SU-DHL-6 (cell line): ENCODE data around the gene SLC8A1.

Experiments used
- H2AFZ ChIP-seq: fragments of 200-600 bp; sonication (generic); 2 replicates; pipeline ENCODE4 v1.6.1; 2014; ENCODE audit warnings: low read depth, mild to moderate bottlenecking, moderate library complexity, mixed read lengths, antibody characterized with exemption, low read length; ENCODE audit not compliant: severe bottlenecking
- H3F3A ChIP-seq: fragments of 200-600 bp; shearing (Covaris generic); 2 replicates; pipeline ENCODE4 v1.6.0; 2016; ENCODE audit warnings: antibody characterized with exemption, mild to moderate bottlenecking; ENCODE audit not compliant: insufficient read depth
- H3K27ac ChIP-seq: fragments of 200-600 bp; sonication (generic); 2 replicates; pipeline ENCODE4 v1.5.1; 2016; ENCODE audit warnings: low read depth, mild to moderate bottlenecking, low read length, moderate library complexity, mixed read lengths
- H3K27me3 ChIP-seq: fragments of 200-600 bp; sonication (generic), shearing (Covaris generic); 2 replicates; pipeline ENCODE4 v1.6.0; 2014; ENCODE audit warnings: mild to moderate bottlenecking, low read length
- H3K36me3 ChIP-seq: fragments of 200-600 bp; sonication (generic); 2 replicates; pipeline ENCODE4 v1.6.1; 2014; ENCODE audit warnings: mild to moderate bottlenecking, low read length, mixed read lengths
- H3K4me2 ChIP-seq: fragments of 300-600, 200-600 bp; shearing (Covaris generic), sonication (generic); 2 replicates; pipeline ENCODE4 v1.6.0; 2014; ENCODE audit warnings: low read length, low read depth, mild to moderate bottlenecking; ENCODE audit not compliant: poor library complexity, severe bottlenecking
- H3K4me3 ChIP-seq: fragments of 200-600 bp; sonication (generic); 2 replicates; pipeline ENCODE4 v1.5.1; 2014; ENCODE audit warnings: antibody characterized with exemption, low read length, mild to moderate bottlenecking, mixed read lengths; ENCODE audit not compliant: insufficient read depth, poor library complexity, severe bottlenecking
- H3K79me2 ChIP-seq: fragments of 200-600 bp; sonication (generic); 2 replicates; pipeline ENCODE4 v1.6.1; 2014; ENCODE audit warnings: mild to moderate bottlenecking, low read length, moderate library complexity; ENCODE audit not compliant: insufficient read depth
- H3K9ac ChIP-seq: fragments of 200-600 bp; sonication (generic); 2 replicates; pipeline ENCODE4 v1.7.0; 2014; ENCODE audit warnings: mild to moderate bottlenecking, low read length
- H3K9me2 ChIP-seq: fragments of 200-600 bp; sonication (generic); replicated peaks from 2 replicates; pipeline ENCODE4 v1.6.1; 2014; ENCODE audit warnings: low read length; ENCODE audit not compliant: insufficient read depth
- H3K9me3 ChIP-seq: fragments of 200-600 bp; sonication (generic); 2 replicates; pipeline ENCODE4 v1.6.1; 2014; ENCODE audit warnings: low read length, mixed read lengths; ENCODE audit not compliant: insufficient read depth
- H4K20me1 ChIP-seq: fragments of 200-600 bp; sonication (generic); 2 replicates; pipeline ENCODE4 v1.6.1; 2014; ENCODE audit warnings: low read depth, mild to moderate bottlenecking, antibody characterized with exemption, low read length, moderate library complexity, mixed read lengths
- EZH2phosphoT487 ChIP-seq: fragments of 200-600 bp; sonication (generic), shearing (Covaris generic); conservative IDR thresholded peaks from 2 replicates; pipeline ENCODE4 v1.6.1; 2018; ENCODE audit warnings: mild to moderate bottlenecking, antibody characterized with exemption, low read length, moderate library complexity, mixed read lengths
- TF ChIP-seq, protein P1 (sequence below): fragments of 200-600 bp; sonication (generic); IDR thresholded peaks from one replicate; pipeline ENCODE4 v1.5.1; 2017; ENCODE audit warnings: antibody characterized with exemption, mild to moderate bottlenecking, low read length, moderate library complexity; ENCODE audit not compliant: insufficient read depth, poor library complexity, severe bottlenecking

SLC8A1 gene

DNA sequence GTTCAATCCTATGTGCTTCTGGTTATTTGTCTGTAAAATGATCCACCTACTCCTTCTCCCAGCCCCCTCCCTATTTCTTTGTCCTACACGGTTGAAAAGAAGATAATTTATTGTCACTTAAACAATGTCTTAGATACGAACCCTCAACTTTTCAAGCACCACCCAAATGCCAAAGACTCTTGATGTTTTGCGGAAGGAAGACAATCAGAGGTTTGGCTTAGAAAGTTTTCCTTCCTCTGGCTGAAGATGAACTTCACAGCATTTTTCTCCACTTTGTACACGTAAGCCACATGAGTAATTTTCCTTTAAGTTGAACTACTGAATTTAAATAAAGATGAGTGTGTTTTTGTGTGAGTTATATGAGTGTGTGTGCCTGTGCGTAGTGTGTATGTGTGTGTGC lies 25.5 kb upstream of the SLC8A1 start:
- no peaks in the 10 kb centered on the region for H3K79me2 ChIP-seq

DNA sequence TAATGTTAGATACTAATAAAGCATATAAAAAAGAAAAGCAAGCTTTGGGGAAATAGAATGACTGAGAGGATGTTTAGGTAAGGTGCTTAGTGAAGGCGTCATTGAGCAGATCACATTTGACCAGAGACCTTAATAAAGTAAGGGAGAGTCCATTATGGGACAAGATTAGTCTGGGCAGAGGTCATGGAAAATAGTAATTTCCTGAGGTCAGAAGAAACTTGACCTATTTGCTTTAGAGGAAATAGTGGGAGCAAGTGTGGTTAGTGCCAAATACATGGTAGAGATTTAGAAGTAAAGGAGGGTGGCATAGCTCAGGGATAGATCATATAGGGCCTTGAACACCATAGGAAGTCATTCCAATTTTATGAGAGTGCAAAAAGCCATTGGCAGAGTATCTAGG lies 24.5 kb upstream of the SLC8A1 start:
- TF ChIP-seq, protein P1, sequence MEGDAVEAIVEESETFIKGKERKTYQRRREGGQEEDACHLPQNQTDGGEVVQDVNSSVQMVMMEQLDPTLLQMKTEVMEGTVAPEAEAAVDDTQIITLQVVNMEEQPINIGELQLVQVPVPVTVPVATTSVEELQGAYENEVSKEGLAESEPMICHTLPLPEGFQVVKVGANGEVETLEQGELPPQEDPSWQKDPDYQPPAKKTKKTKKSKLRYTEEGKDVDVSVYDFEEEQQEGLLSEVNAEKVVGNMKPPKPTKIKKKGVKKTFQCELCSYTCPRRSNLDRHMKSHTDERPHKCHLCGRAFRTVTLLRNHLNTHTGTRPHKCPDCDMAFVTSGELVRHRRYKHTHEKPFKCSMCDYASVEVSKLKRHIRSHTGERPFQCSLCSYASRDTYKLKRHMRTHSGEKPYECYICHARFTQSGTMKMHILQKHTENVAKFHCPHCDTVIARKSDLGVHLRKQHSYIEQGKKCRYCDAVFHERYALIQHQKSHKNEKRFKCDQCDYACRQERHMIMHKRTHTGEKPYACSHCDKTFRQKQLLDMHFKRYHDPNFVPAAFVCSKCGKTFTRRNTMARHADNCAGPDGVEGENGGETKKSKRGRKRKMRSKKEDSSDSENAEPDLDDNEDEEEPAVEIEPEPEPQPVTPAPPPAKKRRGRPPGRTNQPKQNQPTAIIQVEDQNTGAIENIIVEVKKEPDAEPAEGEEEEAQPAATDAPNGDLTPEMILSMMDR: no peak
- TF ChIP-seq EZH2phosphoT487: no peak
- Histone ChIP-seq H4K20me1 (no peaks in the 10 kb centered on the region), H3K27me3 (no peaks in the 10 kb centered on the region), H3K9me3 (no peaks in the 10 kb centered on the region), H3K79me2 (no peaks in the 10 kb centered on the region), H3F3A (no peaks in the 10 kb centered on the region), H3K9me2 (no peaks in the 10 kb centered on the region), H3K4me2 (no peak overlapping the region), H3K36me3 (no peaks in the 10 kb centered on the region), H3K27ac (no peak overlapping the region), H3K9ac (no peak overlapping the region), H3K4me3 (no peak overlapping the region), H2AFZ (no peak overlapping the region)

More for the DNA sequence above, 25.5 kb upstream of the SLC8A1 start:
- H4K20me1 ChIP-seq: no peaks in the 10 kb centered on the region
- H3K4me3 ChIP-seq: no peak overlapping the region
- H3F3A ChIP-seq: no peaks in the 10 kb centered on the region
- no peak for TF ChIP-seq EZH2phosphoT487
- TF ChIP-seq, protein P1: no peak
- no peaks in the 10 kb centered on the region for H3K36me3 ChIP-seq
- H3K9ac ChIP-seq: no peak overlapping the region
- H3K9me2 ChIP-seq: no peaks in the 10 kb centered on the region
- H3K9me3 ChIP-seq: no peaks in the 10 kb centered on the region
- no peak overlapping the region for H3K4me2 ChIP-seq
- H3K27me3 ChIP-seq: no peaks in the 10 kb centered on the region
- H2AFZ ChIP-seq: no peak overlapping the region
- H3K27ac ChIP-seq: no peak overlapping the region

DNA sequence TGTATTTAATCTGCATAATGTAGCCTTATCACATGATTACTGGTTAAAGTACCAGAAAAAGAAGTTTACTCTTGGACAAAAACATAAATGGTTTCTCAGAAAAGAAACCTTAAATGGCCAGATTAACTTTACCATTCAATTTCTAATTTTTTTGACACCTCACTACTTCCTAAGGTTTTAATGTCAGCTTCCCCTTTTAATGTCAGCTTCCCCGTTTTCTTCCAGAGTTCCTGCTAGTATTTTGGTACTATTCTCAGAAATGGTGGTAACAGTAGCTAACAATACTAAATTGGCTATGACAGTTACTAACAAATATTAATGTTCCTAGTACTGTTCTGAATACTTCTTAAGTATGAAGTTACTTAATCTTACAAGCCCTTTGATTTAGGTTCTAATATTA lies 22.4 kb upstream of the SLC8A1 start:
- Histone ChIP-seq H2AFZ (no peak overlapping the region), H3K27me3 (no peaks in the 10 kb centered on the region), H3K4me2 (no peak overlapping the region), H3K79me2 (no peaks in the 10 kb centered on the region), H3K27ac (no peak overlapping the region), H3K9ac (no peak overlapping the region), H3K9me2 (no peaks in the 10 kb centered on the region), H4K20me1 (no peaks in the 10 kb centered on the region), H3F3A (no peaks in the 10 kb centered on the region), H3K36me3 (no peaks in the 10 kb centered on the region), H3K9me3 (no peaks in the 10 kb centered on the region), H3K4me3 (no peak overlapping the region)
- no peak for TF ChIP-seq EZH2phosphoT487
- TF ChIP-seq, protein P1: no peak

DNA sequence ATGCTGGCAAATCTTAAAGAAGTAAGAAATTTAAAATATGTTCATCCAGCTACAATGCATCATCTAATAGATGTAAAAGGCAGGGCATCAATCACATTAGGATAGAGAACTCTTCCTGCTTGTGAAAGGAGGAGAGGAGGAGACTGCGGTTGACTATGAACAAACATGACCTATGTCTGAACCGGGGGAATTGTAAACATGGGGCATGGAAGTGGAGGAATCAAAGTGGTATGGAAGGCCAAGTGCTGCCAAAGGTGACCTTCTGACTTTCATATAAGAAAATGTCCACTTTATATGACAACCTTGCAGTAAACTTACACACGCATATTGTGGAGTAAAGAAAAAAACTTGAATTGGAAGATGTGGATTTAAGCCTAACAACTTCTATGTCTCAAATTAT lies 20.0 kb upstream of the SLC8A1 start:
- Histone ChIP-seq H3K27me3 (no peaks in the 10 kb centered on the region), H4K20me1 (no peaks in the 10 kb centered on the region), H3K9me2 (no peaks in the 10 kb centered on the region), H3K9ac (no peak overlapping the region), H3F3A (no peaks in the 10 kb centered on the region), H3K36me3 (no peaks in the 10 kb centered on the region), H3K4me2 (no peak overlapping the region), H3K9me3 (no peaks in the 10 kb centered on the region), H3K4me3 (no peak overlapping the region), H3K79me2 (no peaks in the 10 kb centered on the region), H3K27ac (no peak overlapping the region), H2AFZ (no peak overlapping the region)
- no peak for TF ChIP-seq EZH2phosphoT487
- TF ChIP-seq, protein P1: no peak
